DMS79 (cell line): ENCODE results near the gene FBXL20.
"Not testable (repeated sequence)": the region's sequence is repeated elsewhere in the genome, so short reads cannot be mapped to it uniquely, and the experiment has no call there.

Experiments used
- DNase-seq: peaks from one replicate; lab custom pipeline; 2025; lab: John Stamatoyannopoulos, UW

The FBXL20 gene

DNA sequence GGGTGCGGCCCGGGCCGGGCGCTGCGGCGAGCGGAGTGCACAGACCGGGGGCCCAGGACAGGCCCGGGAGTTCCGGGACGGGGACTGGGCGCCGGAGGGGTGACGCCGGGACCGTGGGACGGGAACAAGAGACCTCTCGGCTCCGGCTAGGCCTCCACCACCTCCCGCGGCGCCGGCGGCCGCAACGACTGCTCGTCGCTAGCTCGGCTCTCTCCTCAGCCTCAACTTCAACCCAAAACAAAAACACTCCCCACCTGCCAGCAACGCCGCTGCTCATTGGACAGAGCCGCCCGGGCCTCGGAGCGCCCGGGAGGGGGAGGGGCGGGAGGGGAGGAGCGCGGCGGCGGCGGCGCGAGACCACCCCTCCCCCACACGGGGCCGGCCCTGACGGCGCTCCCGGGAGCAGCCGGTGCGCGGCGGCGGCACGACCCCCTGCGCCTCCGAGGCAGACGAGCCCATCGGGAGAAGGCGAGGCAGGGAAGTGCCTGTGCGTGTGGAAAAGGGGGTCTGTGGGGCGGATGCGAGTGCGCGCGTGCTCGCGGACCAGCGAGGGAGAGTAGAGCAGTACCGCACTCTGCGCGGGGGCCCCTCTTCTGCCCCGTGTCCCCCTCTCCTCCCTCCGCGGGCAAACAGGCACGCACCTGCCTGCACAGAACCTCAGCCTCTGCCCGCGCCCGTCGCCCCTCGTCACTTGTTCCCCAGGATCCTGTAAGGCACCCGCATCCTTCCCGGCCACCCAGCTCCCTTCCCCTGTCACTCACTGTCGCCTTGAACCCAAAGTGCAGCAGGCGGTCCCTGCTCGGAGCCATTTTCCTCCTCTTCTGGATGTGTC, at the start of gene FBXL20:
FBXL20 (minus strand) TSS at position 215 of the 832 bp plus-strand sequence. CDS start 224 bp downstream, outside the sequence.
- peak; percentile 59 for DNase-seq

DNA sequence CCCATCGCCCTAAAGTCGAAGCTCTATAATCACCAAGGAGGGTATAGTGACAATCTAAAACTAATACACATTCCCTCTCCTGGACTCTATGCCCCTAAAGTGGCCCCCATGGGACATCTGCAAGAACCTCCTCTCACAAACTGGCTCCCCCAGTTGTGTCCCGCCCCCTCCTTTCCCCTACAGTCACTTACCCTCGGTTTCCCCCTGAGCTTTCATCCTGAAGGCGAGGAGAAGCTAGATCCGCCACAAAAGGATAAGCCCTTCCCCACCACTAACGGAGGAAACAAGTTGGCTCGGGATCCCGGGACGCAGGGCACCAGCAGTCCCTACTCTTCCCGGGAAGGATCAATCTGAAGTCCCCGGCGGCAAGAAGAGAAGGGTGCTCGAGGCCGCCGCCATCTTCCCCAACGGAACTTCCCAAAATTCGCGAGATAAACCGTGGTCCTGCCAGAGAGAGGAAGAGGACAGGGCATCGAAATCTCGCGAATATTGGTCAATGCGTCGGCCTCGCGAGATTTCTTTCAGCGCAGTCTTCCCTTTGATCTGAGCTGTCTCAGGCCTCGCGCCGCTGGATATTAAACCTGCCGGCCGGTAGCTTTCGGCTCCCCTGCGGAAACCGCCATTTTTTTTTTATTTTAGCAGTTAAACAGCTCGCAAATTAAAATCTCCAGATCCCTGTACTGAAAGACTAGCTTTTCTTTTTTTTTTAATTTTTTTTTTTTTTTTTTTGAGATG, 49.6 kb upstream of the FBXL20 start, which contains the start of gene MED1:
MED1 (minus strand) TSS at position 417 of the 735 bp plus-strand sequence; CDS start at position 216, 201 bp downstream.
- DNase-seq, result peak; percentile 97

DNA sequence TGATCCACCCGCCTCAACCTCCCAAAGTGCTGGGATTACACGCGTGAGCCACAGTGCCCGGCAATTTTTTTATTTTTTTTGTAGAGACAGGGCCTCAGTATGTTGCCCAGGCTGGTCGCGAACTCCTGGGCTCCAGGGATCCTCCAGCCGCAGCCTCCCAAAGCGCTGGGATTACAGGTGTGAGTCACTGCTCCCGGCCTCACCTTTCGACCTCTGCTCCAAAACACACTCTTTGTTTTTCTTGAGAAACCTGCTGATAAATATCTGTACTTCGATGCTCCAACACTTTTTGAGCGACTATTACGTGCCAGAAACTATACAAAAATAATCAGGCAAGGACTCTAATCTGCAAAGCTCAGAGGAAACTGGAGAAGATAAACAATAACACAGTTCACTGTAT, 48.6 kb upstream of the FBXL20 start:
- DNase-seq, result no peak

- DNase-seq, result no peak
Measured at GRCh38 chr17:39447561-39447960, 46.1 kb upstream of the FBXL20 start.

DNA sequence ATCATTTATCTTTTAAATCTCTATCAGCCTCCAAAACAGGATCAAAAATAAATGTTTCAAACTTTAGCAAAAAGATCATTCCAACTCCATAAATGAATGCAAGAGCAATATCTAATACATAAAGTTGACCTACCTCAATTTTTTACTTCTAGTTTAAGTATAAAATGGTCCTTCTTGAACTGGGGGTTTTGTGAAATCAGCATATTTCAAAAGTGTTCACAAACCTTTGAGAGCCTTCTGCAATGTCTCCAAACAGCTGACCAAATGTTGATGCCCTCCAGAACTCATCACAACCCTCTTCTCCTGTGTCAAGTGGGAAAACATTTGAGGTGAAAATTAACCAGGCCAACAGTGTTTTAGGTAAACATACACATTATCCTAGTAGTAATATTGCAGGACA, 41.9 kb upstream of the FBXL20 start:
- no peak for DNase-seq

GRCh38 chr17:39439868-39440267, 38.4 kb upstream of the FBXL20 start:
- not testable (repeated sequence) for DNase-seq

DNA sequence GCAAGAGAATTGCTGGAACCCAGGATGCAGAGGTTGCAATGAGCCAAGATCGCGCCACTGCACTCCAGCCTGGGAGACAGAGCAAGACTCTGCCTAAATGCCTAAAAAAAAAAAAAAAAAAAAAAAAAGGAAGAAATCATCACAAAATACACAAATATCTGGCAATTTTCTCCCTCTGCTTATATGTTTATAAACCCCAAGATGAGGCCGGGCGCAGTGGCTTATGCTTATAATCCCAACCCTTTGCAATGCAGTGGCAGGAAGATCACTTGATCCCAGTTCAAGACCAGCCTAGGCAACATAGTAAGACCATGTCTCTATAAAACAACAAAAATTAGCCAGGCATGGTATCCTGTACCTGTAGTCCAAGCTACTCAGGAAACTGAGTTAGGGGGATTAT, 28.2 kb upstream of the FBXL20 start:
- no peak for DNase-seq

- no peak for DNase-seq
Measured at GRCh38 chr17:39416141-39416540, 14.7 kb upstream of the FBXL20 start.

DNA sequence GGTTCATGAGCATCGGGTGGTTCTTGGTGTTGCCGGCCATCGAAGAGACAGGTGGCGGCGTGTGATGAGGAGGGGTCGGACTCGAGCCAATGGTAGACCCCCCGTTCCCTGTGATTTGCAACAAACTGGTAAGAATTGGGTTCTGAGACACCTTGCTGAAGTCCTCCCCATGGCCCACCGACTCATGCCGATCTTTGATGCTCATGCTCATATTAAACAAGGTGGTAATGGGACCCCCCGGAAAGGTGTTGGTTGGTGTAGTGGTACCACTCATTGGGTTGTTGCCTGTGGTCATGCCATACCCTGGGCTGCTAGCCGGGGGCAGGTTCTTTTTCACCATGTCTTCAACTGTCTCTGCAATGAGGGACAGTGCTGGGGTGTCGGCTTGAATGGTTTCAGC, 8.9 kb upstream of the FBXL20 start:
- DNase-seq, result no peak

- no peak for DNase-seq
Measured at GRCh38 chr17:39408360-39408759, 6.9 kb upstream of the FBXL20 start.

- no peak for DNase-seq
Measured at GRCh38 chr17:39406951-39407350, 5.5 kb upstream of the FBXL20 start.

- DNase-seq, result no peak
Measured at GRCh38 chr17:39405436-39405835, 4.0 kb upstream of the FBXL20 start.

DNA sequence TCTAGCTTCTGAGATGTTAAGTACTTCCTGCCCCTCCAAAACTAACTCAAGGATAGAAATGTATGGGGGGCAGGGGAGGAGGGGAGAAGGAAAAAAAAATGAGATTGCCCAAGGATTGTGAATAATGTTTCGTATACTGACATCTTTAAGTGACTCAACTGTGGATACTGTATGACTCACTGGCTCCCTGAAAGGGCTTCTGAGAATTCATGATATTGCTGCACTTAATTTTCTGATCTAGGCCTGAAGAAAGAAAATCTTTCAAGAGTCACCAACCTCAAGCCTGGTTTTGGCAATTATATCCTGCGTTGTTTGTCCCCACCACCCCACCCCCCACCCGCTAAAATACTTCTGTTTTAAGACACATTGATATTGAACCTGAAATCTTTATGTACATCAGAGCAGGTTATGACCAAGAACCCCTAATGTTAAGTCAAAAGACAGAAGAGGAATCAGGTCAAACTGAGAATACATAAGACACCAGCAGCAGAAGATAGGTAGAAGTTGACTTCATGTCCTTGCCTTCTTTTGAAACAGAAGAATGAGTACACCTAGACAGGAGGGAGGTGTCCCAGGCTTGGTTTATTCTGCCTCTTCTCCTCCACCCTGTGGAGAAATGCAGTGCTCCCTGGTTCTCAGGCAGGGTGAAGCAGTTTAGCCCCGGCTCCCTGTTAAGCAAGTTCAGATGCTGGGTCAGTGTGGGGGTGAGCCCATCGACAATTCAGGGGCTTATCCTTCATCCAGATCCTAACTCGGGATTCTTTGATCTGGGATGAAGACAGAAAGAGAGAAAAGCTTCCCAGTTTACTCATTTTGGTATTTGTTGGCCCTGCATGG, 3.3 kb upstream of the FBXL20 start:
- no peak for DNase-seq

- DNase-seq, result no peak
Measured at GRCh38 chr17:39402890-39403605, 1.6 kb upstream of the FBXL20 start.

DNA sequence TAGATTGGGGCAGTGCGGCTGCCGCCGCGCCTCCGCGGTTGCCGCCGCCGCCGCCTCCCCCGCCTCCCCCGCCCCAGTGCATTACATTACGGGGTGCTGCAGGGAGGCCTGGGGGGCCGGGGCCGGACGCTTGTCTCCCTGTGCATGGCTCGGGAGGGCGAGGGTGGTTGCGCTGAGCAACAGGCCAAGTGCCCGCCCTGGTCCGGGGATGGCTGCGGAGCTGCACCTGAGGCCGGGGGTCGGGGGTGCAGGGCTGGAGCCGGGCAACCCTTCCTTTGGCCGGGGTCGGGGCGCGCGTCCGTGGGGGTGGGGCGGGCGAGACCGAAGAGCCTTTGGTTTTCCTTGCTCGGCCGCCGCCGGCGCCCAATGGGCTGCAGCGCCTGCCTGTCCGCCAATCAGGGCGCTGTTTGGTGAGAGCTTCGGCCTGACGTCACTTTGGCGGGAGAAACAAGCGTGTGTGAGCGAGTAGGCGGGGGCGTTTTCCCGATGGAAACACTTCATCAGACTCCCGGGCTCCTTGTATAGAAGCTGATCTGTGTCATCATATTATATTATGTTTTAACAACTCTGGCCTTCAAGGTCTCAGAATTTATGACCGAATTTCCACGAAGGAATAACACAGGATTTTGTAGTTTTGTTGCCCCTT, 941 bp upstream of the FBXL20 start:
- DNase-seq, result peak; percentile 80

- DNase-seq, result no peak
Measured at GRCh38 chr17:39400547-39401411, 647 bp downstream of the FBXL20 start.

GRCh38 chr17:39399791-39400190, 1.6 kb downstream of the FBXL20 start:
- no peak for DNase-seq

GRCh38 chr17:39393736-39394135, 7.7 kb downstream of the FBXL20 start:
- DNase-seq, result no peak

GRCh38 chr17:39391448-39391847, 10.0 kb downstream of the FBXL20 start:
- no peak for DNase-seq

- DNase-seq, result no peak
Measured at GRCh38 chr17:39385040-39385439, 16.4 kb downstream of the FBXL20 start.
